Placental pericyte (primary cell): ENCODE measurements around the gene SERPINC1. TPM values are rescaled to one million over a fixed set of nuclear protein-coding genes. Genes with fewer than 3 reads are reported as not detected.

ENCODE experiments used
- small RNA-seq: library from RNA; depleted of rRNA; stranded (forward); fragments of <200 nt; gene quantifications from one replicate; pipeline ENCODE3, GENCODE V24; 2012; ENCODE audit warnings: low replicate concordance
- total RNA-seq: library from RNA; depleted of rRNA; stranded (reverse); fragments of >200 nt; gene quantifications from 2 replicates; pipeline ENCODE4 v1.2.3, GENCODE V29; 2012

The SERPINC1 gene
- 0.43 TPM in 1 of 2 replicates, not detected in the other for total RNA-seq

DNA sequence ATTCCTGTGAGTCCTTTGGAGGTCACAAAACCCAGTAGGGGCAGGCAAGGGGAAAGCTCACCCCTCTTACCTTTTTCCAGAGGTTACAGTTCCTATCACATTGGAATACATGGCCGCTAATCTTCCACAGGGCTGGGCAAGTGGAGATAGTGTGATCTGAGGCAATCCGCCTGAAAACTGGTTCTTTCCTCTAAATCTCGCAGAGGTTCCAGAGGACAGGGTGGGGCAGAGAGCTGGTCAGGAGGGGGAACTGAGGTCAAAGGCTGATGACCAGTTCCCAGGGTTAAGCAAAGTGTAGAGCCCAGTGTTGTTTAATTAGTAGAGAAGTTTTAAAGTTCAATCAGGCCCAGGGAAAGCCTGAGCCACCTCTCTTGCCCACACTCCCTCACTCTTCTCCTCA, at the start of gene SERPINC1:
SERPINC1 (minus strand) TSS at position 179 of the 400 bp plus-strand sequence; CDS start at position 111, 68 bp downstream.

DNA sequence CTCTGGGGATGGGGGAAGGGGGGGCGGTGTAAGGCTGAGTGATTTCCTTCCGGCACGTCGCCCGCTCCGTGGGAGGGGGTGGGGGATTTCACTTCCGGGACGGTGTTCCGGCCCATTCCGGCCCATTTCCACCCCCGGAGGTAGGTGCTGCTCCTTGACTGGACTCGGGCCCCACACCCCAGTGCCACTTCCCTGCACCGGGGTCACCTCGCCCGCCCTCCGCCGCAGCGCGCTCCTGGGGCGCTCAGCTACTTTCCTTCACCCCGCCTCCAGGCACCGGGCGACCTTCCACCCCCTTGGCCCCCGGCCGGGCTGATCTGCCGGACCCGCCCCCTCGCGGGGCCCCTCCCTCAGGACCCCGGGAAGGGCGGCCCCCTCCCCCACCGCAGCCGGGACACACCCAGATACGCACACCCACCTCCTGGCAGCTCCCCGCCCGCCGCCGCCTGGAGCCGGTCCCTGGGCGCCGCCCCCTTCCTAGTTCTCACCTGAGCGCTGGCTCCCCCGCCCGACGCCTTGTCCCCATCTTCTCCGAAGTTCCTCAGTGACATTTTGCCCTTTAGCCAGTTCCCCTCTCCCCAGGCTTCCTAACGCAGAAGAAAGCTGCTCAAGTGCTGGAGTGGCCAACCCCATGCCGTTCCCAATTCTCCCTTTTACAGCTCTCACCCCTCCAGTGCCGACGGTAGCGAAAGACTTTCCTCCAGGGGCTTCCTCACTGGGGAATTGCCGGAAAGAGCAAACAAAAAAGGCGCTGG, 48.7 kb downstream of the SERPINC1 start, which contains the start of gene ZBTB37:
ZBTB37 (plus strand) TSS at position 115 of the 755 bp plus-strand sequence. CDS start 1,846 bp downstream, outside the sequence.

DNA sequence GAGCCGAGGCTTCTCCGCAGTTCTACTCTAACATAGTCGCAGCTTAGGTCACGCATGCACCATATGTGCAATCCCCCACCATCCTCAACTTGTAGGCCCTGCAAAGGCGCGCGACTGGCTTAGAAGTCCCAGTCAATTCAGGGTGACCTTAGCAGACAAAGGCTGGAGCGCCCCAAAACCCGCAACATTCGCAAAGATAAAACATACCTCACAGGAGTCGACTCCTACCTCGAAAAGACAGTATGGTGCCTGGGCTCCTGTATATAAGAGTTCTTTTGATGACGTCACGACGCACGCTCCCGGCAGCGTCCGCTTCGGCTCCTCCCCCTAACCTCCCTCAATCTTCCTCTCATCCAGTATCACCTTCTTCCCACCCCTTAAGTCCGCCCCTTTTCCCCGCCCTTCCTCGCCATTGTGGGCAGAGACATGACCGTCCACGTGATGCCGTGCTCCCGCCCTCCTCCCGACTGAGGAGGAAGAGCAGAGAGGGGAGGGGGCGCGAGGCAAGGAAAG, 49.3 kb downstream of the SERPINC1 start, which contains the start of gene GAS5:
GAS5 (minus strand) TSS at position 237 of the 513 bp plus-strand sequence.

Small RNA genes within 50 kb of the gene (small RNA-seq; reads per million reads assigned to genes)
- 0.29 reads per million for gene RNA5SP67

Other genes starting within 250 kb of the SERPINC1 start
- gene ANKRD45, start 247.5 kb downstream of the SERPINC1 start, total RNA-seq = 0.22 and 0.29 TPM in 2 replicates
- 23.2 and 30.6 TPM in 2 replicates for gene KLHL20, start 202.3 kb downstream of the SERPINC1 start, total RNA-seq
- gene DARS2, start 92.7 kb downstream of the SERPINC1 start, total RNA-seq = 16.9 and 32.9 TPM in 2 replicates
- 3.1 and 28.8 TPM in 2 replicates for gene CENPL, start 92.4 kb downstream of the SERPINC1 start, total RNA-seq
- gene GAS5, start 49.3 kb downstream of the SERPINC1 start, total RNA-seq = 261 and 433 TPM in 2 replicates
- 4.6 and 7.0 TPM in 2 replicates for gene ZBTB37, start 48.9 kb downstream of the SERPINC1 start, total RNA-seq
- gene RC3H1, start 105.0 kb upstream of the SERPINC1 start, total RNA-seq = 22.5 and 35.1 TPM in 2 replicates
- gene RABGAP1L, start 242.2 kb upstream of the SERPINC1 start, total RNA-seq = 18.4 and 32.4 TPM in 2 replicates